GM18508 (cell line): Measurements from ENCODE around the gene VSTM2L.
"Not testable (repeated sequence)": the region's sequence is repeated elsewhere in the genome, so short reads cannot be mapped to it uniquely, and the experiment has no call there.

Experiments used
- ATAC-seq: cut with Tn5 transposase; IDR thresholded peaks from one replicate; pipeline ENCODE4 v1.9.1; 2021; ENCODE audit warnings: moderate number of reproducible peaks; ENCODE audit not compliant: insufficient read depth, unreplicated experiment

VSTM2L gene, protein sequence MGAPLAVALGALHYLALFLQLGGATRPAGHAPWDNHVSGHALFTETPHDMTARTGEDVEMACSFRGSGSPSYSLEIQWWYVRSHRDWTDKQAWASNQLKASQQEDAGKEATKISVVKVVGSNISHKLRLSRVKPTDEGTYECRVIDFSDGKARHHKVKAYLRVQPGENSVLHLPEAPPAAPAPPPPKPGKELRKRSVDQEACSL

GRCh38 chr20:37902504-37903313 lies at the start of gene VSTM2L:
Gene VSTM2L, plus strand, starts transcription at chr20:37903127. Its CDS starts 224 bp downstream, at chr20:37903351.
- no peak for ATAC-seq

- ATAC-seq: no peak
Observed at GRCh38 chr20:37853823-37854375, 49.0 kb upstream of the VSTM2L start.

DNA sequence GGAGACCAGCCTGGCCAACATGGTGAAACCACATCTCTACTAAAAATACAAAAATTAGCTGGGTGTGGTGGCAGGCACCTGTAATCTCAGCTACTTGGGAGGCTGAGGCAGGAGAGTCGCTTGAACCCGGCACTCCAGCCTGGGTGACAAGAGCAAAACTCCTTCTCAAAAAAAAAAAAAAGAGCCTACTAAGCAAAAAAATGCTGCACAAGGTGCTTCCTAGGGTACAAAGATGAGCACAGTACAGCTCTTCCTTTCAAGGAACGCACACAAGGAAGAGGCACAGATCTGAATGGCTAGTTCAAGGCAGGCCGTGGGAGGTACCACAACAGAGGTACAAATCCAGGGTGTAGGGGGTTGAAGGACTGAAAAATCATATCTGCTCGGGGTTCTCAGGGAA lies 46.9 kb upstream of the VSTM2L start:
- ATAC-seq: not testable (repeated sequence)

GRCh38 chr20:37856932-37857660 lies 45.8 kb upstream of the VSTM2L start:
- no peak for ATAC-seq

DNA sequence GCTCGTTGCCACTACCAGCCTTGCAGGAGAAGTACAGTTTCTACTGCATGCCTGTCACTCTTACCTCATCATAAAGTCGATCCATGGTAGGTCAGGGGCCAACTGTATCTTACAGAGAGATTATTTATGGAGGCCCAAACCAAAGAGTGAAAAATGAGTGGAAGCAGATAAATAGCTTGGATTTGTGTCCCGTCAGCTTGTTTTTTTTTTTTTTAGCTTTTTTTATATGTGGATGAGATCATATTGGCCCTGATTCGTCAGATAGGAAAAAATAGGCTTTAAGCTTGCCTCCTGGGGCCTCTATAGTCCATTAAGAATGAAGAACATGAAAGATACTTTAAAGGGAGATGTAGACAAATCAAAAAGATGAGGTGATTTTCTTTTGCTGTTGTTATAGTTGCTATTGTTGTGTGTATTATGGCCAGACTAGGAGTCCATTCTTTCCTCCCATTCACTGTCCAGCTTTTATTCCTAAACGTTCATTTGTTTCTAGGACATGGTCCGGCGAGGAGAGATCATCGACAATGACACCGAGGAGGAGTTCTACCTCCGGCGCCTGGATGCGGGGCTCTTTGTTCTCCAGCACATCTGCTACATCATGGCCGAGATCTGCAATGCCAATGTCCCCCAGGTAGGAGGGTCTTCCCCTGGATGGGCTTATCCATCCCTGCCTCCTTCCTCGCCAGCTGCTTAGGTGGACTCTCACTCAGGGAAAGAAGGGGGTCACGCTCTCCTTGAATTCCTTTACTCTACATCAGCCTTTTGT lies 43.3 kb upstream of the VSTM2L start:
- ATAC-seq: no peak

DNA sequence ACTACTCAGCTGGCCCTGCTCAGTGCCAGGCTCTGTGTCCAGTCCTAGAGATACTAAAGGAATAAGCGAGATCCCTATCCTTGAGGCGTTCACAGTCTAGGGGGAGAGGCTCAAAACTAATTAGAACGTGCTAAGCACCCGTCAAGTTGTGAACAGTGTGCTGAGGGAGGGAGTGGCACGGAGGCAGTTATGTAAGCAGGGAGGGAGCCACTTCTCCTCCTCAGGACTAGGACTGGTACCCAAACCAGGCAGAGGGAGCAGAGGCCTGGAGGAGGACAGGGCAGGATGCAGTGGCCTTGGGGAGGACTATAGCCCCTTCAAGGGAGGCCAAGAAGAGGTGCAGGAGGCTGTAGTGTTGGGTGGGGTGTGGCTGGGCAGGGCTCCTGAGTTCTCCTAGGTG lies 39.6 kb upstream of the VSTM2L start:
- ATAC-seq: no peak

DNA sequence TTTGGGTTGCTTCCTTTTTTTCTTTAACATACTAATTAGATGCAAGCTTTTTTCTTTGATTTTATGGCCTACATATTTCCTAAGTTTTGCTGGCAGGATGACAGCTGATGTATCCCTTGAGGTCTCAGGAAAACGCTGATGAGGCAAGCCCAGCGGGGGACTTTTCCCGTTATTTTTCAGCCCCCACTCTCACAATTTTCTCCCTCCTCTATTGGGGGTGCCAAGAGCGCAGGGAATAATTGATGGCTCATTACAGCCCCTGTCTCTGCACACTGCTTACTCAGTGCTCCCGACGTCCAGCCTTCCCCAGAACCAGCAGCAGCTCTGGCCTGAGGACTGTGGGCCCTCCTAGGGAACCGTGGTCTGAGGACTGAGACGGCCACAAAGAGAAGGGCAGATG lies 38.6 kb upstream of the VSTM2L start:
- ATAC-seq: no peak

DNA sequence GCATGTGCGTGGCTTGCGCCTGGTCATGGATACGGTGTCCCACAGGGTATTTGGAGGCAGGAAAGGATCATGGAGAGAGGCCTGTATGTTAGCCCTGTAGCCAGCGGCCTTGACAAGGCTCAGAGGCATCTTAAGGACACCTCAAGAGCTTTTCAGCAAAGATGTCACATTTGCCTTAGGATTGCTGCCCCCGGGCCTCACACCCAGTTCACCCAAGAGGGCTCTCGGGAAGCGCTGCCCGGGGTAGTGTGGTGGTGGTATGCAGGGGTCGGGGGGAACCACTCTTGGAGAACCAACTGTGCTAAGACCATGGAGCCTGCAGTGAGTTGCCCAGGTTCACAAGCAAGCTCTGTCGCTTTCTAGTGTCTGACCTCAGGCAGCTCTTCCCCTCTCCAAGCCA lies 36.9 kb upstream of the VSTM2L start:
- no peak for ATAC-seq

GRCh38 chr20:37867289-37868195 lies 35.4 kb upstream of the VSTM2L start:
- ATAC-seq: no peak

GRCh38 chr20:37868851-37869333 lies 34.0 kb upstream of the VSTM2L start:
- no peak for ATAC-seq

- ATAC-seq: no peak
Observed at GRCh38 chr20:37869334-37869861, 33.5 kb upstream of the VSTM2L start.

GRCh38 chr20:37870294-37870693 lies 32.6 kb upstream of the VSTM2L start:
- ATAC-seq: no peak

- no peak for ATAC-seq
Observed at GRCh38 chr20:37871751-37872150, 31.2 kb upstream of the VSTM2L start.

- ATAC-seq: no peak
Observed at GRCh38 chr20:37872161-37872560, 30.8 kb upstream of the VSTM2L start.

GRCh38 chr20:37873884-37874283 lies 29.0 kb upstream of the VSTM2L start:
- ATAC-seq: no peak

- no peak for ATAC-seq
Observed at GRCh38 chr20:37875460-37876175, 27.3 kb upstream of the VSTM2L start.

- ATAC-seq: no peak
Observed at GRCh38 chr20:37876863-37877262, 26.1 kb upstream of the VSTM2L start.
